T-helper 1 cell treated with Interleukin-12 subunit alpha and Interleukin-12 subunit beta and Interleukin-4 antibody, amounts not matched to agents 30 ng/mL and 1 ng/mL, for 36 hours (primary cell): ENCODE data around the gene NT5DC1. TPM values are rescaled to one million over a fixed set of nuclear protein-coding genes. Genes with fewer than 3 reads are reported as not detected.

Experiments
- total RNA-seq: library from RNA; stranded (reverse); gene quantifications from 2 replicates; pipeline ENCODE4 v1.2.3, GENCODE V29; 2022

NT5DC1 gene
- total RNA-seq, 1 donor from 2014 or later, result 34.4 TPM

Other genes starting within 250 kb of the NT5DC1 start
- gene FRK, start 40.0 kb upstream of the NT5DC1 start, total RNA-seq, result 0.02 TPM in 2 replicates
- not detected in 2 replicates for gene COL10A1, start 25.3 kb downstream of the NT5DC1 start, total RNA-seq
- 16.8 and 17.6 TPM in 2 replicates for gene TSPYL4, start 153.2 kb downstream of the NT5DC1 start, total RNA-seq
- gene TSPYL1, start 179.1 kb downstream of the NT5DC1 start, total RNA-seq, result 42.8 and 43.5 TPM in 2 replicates